ENCODE data around the gene UBR2.

Gene UBR2

GRCh38 chr6:42563697-42564505 is at the start of gene UBR2:
Gene UBR2, plus strand, starts transcription at chr6:42564029. Its CDS starts 291 bp downstream, at chr6:42564320.
- DNase-seq, result peak; percentile 95

GRCh38 chr6:42514745-42515144 is 49.1 kb upstream of the UBR2 start:
- no peak for DNase-seq

GRCh38 chr6:42519779-42520178 is 44.0 kb upstream of the UBR2 start:
- no peak for DNase-seq

- DNase-seq, result no peak
Observed at GRCh38 chr6:42520786-42521607, 42.8 kb upstream of the UBR2 start.

- no peak for DNase-seq
Observed at GRCh38 chr6:42522036-42522435, 41.8 kb upstream of the UBR2 start.

- DNase-seq, result no peak
Observed at GRCh38 chr6:42522942-42523814, 40.7 kb upstream of the UBR2 start.

- no peak for DNase-seq
Observed at GRCh38 chr6:42525206-42525605, 38.6 kb upstream of the UBR2 start.

GRCh38 chr6:42526616-42527015 is 37.2 kb upstream of the UBR2 start:
- DNase-seq, result no peak

- DNase-seq, result no peak
Observed at GRCh38 chr6:42527204-42527603, 36.6 kb upstream of the UBR2 start.

- no peak for DNase-seq
Observed at GRCh38 chr6:42530296-42530695, 33.5 kb upstream of the UBR2 start.

GRCh38 chr6:42530751-42531150 is 33.1 kb upstream of the UBR2 start:
- no peak for DNase-seq

- DNase-seq, result peak; percentile 32
Observed at GRCh38 chr6:42532038-42532669, 31.7 kb upstream of the UBR2 start.

- no peak for DNase-seq
Observed at GRCh38 chr6:42533794-42534193, 30.0 kb upstream of the UBR2 start.

GRCh38 chr6:42537536-42537935 is 26.3 kb upstream of the UBR2 start:
- no peak for DNase-seq

- no peak for DNase-seq
Observed at GRCh38 chr6:42539135-42539534, 24.7 kb upstream of the UBR2 start.

GRCh38 chr6:42545226-42545773 is 18.5 kb upstream of the UBR2 start:
- no peak for DNase-seq

- peak; percentile 56 for DNase-seq
Observed at GRCh38 chr6:42547407-42548329, 16.2 kb upstream of the UBR2 start.

- no peak for DNase-seq
Observed at GRCh38 chr6:42550277-42550676, 13.6 kb upstream of the UBR2 start.

- DNase-seq, result no peak
Observed at GRCh38 chr6:42551217-42551616, 12.6 kb upstream of the UBR2 start.

- DNase-seq, result no peak
Observed at GRCh38 chr6:42552380-42552779, 11.4 kb upstream of the UBR2 start.
